ENCODE data around the gene GAGE12F.
"Not testable (repeated sequence)": the region's sequence is repeated elsewhere in the genome, so short reads cannot be mapped to it uniquely, and the experiment has no call there.

The GAGE12F gene, protein sequence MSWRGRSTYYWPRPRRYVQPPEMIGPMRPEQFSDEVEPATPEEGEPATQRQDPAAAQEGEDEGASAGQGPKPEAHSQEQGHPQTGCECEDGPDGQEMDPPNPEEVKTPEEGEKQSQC

DNA sequence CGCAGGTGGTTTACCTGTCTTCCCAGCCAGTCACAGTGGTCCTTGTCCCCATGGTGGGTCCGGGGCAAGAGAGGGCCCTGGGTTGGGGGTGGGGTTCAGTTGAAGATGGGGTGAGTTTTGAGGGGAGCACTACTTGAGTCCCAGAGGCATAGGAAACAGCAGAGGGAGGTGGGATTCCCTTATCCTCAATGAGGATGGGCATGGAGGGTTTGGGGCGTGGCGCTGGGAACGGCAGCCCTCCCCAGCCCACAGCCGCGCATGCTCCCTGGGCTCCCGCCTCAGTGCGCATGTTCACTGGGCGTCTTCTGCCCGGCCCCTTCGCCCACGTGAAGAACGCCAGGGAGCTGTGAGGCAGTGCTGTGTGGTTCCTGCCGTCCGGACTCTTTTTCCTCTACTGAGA lies at the start of gene GAGE12F:
Gene GAGE12F (plus strand): TSS at position 301 of the 400 bp plus-strand sequence. CDS start 1,155 bp downstream, outside the sequence.
- DNase-seq (ENCODE audit: low read depth) = not testable (repeated sequence)

DNA sequence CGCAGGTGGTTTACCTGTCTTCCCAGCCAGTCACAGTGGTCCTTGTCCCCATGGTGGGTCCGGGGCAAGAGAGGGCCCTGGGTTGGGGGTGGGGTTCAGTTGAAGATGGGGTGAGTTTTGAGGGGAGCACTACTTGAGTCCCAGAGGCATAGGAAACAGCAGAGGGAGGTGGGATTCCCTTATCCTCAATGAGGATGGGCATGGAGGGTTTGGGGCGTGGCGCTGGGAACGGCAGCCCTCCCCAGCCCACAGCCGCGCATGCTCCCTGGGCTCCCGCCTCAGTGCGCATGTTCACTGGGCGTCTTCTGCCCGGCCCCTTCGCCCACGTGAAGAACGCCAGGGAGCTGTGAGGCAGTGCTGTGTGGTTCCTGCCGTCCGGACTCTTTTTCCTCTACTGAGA lies 28.8 kb upstream of the GAGE12F start, which contains the start of gene GAGE12C:
Gene GAGE12C (plus strand): TSS at position 301 of the 400 bp plus-strand sequence. CDS start 1,155 bp downstream, outside the sequence.
- DNase-seq (ENCODE audit: low read depth) = not testable (repeated sequence)

DNA sequence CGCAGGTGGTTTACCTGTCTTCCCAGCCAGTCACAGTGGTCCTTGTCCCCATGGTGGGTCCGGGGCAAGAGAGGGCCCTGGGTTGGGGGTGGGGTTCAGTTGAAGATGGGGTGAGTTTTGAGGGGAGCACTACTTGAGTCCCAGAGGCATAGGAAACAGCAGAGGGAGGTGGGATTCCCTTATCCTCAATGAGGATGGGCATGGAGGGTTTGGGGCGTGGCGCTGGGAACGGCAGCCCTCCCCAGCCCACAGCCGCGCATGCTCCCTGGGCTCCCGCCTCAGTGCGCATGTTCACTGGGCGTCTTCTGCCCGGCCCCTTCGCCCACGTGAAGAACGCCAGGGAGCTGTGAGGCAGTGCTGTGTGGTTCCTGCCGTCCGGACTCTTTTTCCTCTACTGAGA lies 19.2 kb upstream of the GAGE12F start, which contains the start of gene GAGE12D:
Gene GAGE12D (plus strand): TSS at position 301 of the 400 bp plus-strand sequence. CDS start 1,155 bp downstream, outside the sequence.
- not testable (repeated sequence) for DNase-seq (ENCODE audit: low read depth)

DNA sequence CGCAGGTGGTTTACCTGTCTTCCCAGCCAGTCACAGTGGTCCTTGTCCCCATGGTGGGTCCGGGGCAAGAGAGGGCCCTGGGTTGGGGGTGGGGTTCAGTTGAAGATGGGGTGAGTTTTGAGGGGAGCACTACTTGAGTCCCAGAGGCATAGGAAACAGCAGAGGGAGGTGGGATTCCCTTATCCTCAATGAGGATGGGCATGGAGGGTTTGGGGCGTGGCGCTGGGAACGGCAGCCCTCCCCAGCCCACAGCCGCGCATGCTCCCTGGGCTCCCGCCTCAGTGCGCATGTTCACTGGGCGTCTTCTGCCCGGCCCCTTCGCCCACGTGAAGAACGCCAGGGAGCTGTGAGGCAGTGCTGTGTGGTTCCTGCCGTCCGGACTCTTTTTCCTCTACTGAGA lies 9.7 kb upstream of the GAGE12F start, which contains the start of gene GAGE12E:
Gene GAGE12E (plus strand): TSS at position 301 of the 400 bp plus-strand sequence. CDS start 1,155 bp downstream, outside the sequence.
- DNase-seq (ENCODE audit: low read depth) = not testable (repeated sequence)

DNA sequence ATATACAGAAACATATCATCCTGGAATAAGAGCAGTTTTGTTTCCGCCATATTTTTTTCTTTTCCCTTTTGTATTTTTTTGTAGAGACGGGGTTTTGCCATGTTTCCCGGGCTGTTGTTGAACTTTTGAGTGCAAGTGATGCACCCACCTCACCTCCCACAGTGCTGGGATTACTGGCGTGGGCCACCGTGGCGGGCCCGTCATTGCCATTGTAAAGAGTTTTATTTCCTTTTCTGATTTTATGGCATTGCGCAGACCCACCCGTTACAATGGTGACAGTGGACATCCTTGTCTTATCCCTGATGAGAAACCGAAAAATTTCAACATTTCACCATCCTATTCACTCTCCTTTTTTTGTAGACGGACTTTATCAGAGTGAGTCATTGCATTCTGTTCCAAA lies 8.1 kb downstream of the GAGE12F start:
- not testable (repeated sequence) for DNase-seq (ENCODE audit: low read depth)

DNA sequence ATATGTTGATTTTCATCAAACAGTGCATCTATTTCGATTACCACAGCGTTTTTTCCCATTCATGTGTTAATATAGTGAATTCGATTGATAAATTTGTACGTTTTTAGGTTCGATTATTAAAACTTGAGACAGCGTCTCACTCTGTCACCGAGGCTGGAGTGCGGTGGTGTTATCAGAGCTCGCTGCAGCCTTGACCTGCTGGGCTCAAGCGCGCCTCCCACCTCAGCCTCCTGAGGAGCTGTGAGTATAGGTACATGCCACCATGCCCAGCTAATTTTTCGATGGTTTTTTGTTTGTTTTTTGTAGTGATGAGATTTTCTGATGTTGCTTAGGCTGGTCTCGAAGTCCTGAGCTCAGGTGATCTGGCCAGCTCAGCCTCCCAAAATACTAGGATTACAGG lies 8.5 kb downstream of the GAGE12F start:
- not testable (repeated sequence) for DNase-seq (ENCODE audit: low read depth)

DNA sequence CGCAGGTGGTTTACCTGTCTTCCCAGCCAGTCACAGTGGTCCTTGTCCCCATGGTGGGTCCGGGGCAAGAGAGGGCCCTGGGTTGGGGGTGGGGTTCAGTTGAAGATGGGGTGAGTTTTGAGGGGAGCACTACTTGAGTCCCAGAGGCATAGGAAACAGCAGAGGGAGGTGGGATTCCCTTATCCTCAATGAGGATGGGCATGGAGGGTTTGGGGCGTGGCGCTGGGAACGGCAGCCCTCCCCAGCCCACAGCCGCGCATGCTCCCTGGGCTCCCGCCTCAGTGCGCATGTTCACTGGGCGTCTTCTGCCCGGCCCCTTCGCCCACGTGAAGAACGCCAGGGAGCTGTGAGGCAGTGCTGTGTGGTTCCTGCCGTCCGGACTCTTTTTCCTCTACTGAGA lies 9.5 kb downstream of the GAGE12F start, which contains the start of gene GAGE12G:
Gene GAGE12G (plus strand): TSS at position 301 of the 400 bp plus-strand sequence. CDS start 1,155 bp downstream, outside the sequence.
- not testable (repeated sequence) for DNase-seq (ENCODE audit: low read depth)

DNA sequence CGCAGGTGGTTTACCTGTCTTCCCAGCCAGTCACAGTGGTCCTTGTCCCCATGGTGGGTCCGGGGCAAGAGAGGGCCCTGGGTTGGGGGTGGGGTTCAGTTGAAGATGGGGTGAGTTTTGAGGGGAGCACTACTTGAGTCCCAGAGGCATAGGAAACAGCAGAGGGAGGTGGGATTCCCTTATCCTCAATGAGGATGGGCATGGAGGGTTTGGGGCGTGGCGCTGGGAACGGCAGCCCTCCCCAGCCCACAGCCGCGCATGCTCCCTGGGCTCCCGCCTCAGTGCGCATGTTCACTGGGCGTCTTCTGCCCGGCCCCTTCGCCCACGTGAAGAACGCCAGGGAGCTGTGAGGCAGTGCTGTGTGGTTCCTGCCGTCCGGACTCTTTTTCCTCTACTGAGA lies 19.0 kb downstream of the GAGE12F start, which contains the start of gene GAGE12H:
Gene GAGE12H (plus strand): TSS at position 301 of the 400 bp plus-strand sequence. CDS start 1,155 bp downstream, outside the sequence.
- not testable (repeated sequence) for DNase-seq (ENCODE audit: low read depth)

DNA sequence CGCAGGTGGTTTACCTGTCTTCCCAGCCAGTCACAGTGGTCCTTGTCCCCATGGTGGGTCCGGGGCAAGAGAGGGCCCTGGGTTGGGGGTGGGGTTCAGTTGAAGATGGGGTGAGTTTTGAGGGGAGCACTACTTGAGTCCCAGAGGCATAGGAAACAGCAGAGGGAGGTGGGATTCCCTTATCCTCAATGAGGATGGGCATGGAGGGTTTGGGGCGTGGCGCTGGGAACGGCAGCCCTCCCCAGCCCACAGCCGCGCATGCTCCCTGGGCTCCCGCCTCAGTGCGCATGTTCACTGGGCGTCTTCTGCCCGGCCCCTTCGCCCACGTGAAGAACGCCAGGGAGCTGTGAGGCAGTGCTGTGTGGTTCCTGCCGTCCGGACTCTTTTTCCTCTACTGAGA lies 28.6 kb downstream of the GAGE12F start, which contains the start of gene GAGE2A:
Gene GAGE2A (plus strand): TSS at position 301 of the 400 bp plus-strand sequence. CDS start 1,155 bp downstream, outside the sequence.
- DNase-seq (ENCODE audit: low read depth) = not testable (repeated sequence)

DNA sequence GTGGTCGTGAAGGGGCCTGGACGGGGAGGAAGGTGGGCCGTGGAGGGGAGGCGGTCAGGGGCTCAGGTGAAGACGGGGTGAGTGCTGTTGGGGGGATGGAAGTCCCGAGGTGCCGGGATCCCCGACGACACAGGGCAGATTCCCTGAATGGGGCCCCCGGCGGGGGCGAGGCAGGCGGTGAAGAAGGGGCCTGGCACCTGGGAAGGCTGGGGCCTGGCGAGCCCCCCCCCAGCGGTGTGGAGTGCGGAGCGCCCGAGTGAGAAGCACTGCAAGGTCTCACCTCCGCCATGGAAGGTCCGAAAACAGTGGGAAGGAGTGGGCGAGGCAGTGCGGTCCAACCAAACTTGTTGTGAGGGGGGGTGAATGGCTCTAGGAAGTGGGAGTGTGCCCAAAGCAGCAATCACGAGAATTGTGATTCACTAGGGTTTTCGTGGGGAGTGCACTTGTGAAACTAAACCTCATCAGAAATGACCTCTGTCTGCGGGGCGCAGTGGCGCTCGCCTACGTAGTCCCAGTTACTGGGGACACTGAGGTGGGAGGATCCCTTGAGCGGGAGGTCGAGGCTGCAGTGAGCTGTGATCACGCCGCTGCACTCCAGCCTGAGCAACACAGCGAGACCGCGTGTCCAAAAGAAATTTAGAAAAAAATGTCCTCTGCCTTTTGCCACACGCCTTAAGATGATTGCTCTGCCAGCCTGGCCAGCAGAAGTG lies 29.3 kb downstream of the GAGE12F start:
- DNase-seq (ENCODE audit: low read depth) = not testable (repeated sequence)

DNA sequence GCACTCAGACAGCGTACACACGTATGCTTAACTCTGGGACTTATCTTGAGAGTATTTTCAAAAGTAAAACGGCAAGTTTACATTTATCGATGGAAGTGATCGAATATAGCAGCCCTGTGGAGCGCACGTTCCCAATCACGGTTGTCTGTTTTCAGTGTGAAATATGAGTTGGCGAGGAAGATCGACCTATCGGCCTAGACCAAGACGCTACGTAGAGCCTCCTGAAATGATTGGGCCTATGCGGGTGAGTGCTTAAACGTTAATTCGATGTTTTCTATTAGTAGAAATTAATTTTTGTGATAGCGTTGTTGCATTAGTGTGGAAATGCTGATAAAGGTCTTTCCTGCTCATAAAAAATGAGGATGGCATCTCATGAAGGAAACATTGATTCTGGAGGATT lies 29.8 kb downstream of the GAGE12F start:
- not testable (repeated sequence) for DNase-seq (ENCODE audit: low read depth)

DNA sequence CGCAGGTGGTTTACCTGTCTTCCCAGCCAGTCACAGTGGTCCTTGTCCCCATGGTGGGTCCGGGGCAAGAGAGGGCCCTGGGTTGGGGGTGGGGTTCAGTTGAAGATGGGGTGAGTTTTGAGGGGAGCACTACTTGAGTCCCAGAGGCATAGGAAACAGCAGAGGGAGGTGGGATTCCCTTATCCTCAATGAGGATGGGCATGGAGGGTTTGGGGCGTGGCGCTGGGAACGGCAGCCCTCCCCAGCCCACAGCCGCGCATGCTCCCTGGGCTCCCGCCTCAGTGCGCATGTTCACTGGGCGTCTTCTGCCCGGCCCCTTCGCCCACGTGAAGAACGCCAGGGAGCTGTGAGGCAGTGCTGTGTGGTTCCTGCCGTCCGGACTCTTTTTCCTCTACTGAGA lies 38.1 kb downstream of the GAGE12F start, which contains the start of gene GAGE1:
Gene GAGE1 (plus strand): TSS at position 301 of the 400 bp plus-strand sequence. CDS start 1,155 bp downstream, outside the sequence.
- not testable (repeated sequence) for DNase-seq (ENCODE audit: low read depth)

DNA sequence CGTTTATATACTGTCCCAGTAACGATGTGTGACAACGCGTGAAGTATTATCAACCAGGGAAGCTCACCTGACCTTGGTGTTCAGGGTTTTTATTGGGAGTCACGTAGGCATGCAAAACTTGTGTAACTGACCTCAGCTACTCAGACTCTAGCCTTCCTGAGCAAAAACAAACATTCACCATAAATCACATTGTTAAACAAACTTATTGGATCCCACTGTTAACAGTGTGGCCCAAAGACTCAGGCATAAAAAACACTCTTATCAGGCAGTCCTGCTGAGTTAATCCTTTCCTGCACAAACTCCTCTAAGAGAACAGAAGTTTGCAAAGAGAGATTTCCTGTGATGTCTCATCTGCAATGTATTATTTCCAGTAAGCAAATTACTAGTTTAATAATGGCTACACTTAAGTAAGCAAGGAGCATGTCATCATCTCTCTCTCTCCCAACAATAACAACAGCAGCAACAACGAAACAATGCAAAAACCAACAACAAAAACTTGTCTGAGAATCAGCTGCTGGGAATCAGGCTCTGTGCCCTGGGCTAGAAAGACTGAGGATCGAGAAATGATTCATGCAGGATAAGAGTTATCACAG lies 50.2 kb downstream of the GAGE12F start:
- DNase-seq (ENCODE audit: low read depth) = no peak
